Left ventricle myocardium inferior (tissue), 1 donor: ENCODE results near the gene RNF38. TPM values are rescaled to one million over a fixed set of nuclear protein-coding genes. Genes with fewer than 3 reads are reported as not detected.
"Not testable (repeated sequence)": the region's sequence is repeated elsewhere in the genome, so short reads cannot be mapped to it uniquely, and the experiment has no call there.

Experiments
- DNase-seq: peaks from one replicate; pipeline ENCODE4 v3.0.0-alpha.2; 2020
- H3K27ac ChIP-seq: fragments of 200-600 bp; replicated peaks from 2 replicates; pipeline ENCODE4 v1.8.0; 2021
- H3K27me3 ChIP-seq: fragments of 200-600 bp; 2 replicates; pipeline ENCODE4 v1.8.0; 2021; ENCODE audit warnings: low read depth
- H3K36me3 ChIP-seq: fragments of 200-600 bp; 2 replicates; pipeline ENCODE4 v1.8.0; 2021
- H3K4me1 ChIP-seq: fragments of 200-600 bp; 2 replicates; pipeline ENCODE4 v1.8.0; 2021
- H3K4me3 ChIP-seq: fragments of 200-600 bp; 2 replicates; pipeline ENCODE4 v1.8.0; 2021; ENCODE audit warnings: mild to moderate bottlenecking, moderate library complexity
- H3K9me3 ChIP-seq: fragments of 200-600 bp; replicated peaks from 2 replicates; pipeline ENCODE4 v1.8.0; 2021
- CTCF ChIP-seq: fragments of 200-600 bp; IDR thresholded peaks from 2 replicates; pipeline ENCODE4 v1.8.0; 2021; ENCODE audit warnings: antibody characterized with exemption, mild to moderate bottlenecking, borderline replicate concordance
- intact Hi-C: fragments of 100-400 bp; cut with micrococcal nuclease; formaldehyde crosslinking; loops from one replicate; pipeline ENCODE4 v1.11.0; 2022
- total RNA-seq: library from RNA; stranded (reverse); fragmentation: NEBNext Ultra II Directional; extraction: Animal tissue kit (Norgen Biotek cat#: 25700); gene quantifications from one replicate; pipeline ENCODE4 v1.2.1, GENCODE V29; 2021
- donor health status: DM: no; HTN: yes; CAD: no; lungs with severe emphysema.

Gene RNF38
- total RNA-seq, 1 donor from 2014 or later: 25.7 TPM

GRCh38 chr9:36398745-36399144 lies 1.3 kb downstream of the RNF38 start:
- intact Hi-C loops: no loop called here
- TF ChIP-seq CTCF: no peak
- H3K4me1 ChIP-seq: peaks cover 74% of the 10 kb centered on the region
- peak overlapping the region; percentile 94 for H3K27ac ChIP-seq
- H3K4me3 ChIP-seq: peak overlapping the region; percentile 84
- H3K36me3 ChIP-seq: no peaks in the 10 kb centered on the region
- H3K27me3 ChIP-seq: no peaks in the 10 kb centered on the region
- DNase-seq: no peak
- no peaks in the 10 kb centered on the region for H3K9me3 ChIP-seq

- Histone ChIP-seq H3K27ac (no peak overlapping the region), H3K9me3 (no peaks in the 10 kb centered on the region), H3K27me3 (no peaks in the 10 kb centered on the region), H3K36me3 (no peaks in the 10 kb centered on the region), H3K4me3 (no peak overlapping the region), H3K4me1 (peaks cover 89% of the 10 kb centered on the region)
- no peak for TF ChIP-seq CTCF
- intact Hi-C loops: no loop called here
- no peak for DNase-seq
These were observed 3.1 kb downstream of the RNF38 start for GRCh38 chr9:36396985-36397384.

DNA sequence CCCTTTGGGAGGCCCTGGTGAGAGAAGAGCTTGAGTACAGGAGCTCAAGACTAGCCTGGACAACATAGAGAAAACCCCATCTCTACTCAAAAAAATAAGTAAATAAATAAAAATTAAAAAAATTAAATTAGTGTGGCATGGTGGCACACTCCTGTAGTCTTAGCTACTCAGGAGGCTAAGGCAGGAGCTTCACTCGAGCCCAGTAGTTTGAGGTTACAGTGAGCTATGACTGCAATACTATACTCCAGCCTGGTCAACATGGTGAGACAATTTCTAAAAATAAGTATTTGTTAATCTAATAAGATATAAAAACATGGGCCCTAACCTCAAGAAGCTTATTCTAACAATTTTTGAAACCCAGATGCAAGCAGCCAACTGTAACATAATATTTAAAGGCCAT lies 7.6 kb downstream of the RNF38 start:
- Histone ChIP-seq H3K9me3 (no peaks in the 10 kb centered on the region), H3K4me3 (no peak overlapping the region)

GRCh38 chr9:36389590-36389989 lies 10.5 kb downstream of the RNF38 start:
- H3K27ac ChIP-seq: no peak overlapping the region
- DNase-seq: no peak
- H3K4me1 ChIP-seq: peaks cover 61% of the 10 kb centered on the region
- no peaks in the 10 kb centered on the region for H3K36me3 ChIP-seq
- no peaks in the 10 kb centered on the region for H3K9me3 ChIP-seq
- H3K4me3 ChIP-seq: no peak overlapping the region
- no peak for TF ChIP-seq CTCF
- H3K27me3 ChIP-seq: no peaks in the 10 kb centered on the region
- intact Hi-C loops: no loop called here

More for the DNA sequence above, 7.6 kb downstream of the RNF38 start:
- peak overlapping the region; percentile 4 for H3K27ac ChIP-seq
- peaks cover 84% of the 10 kb centered on the region for H3K4me1 ChIP-seq
- DNase-seq: no peak
- no peaks in the 10 kb centered on the region for H3K36me3 ChIP-seq
- intact Hi-C loops: no loop called here
- no peaks in the 10 kb centered on the region for H3K27me3 ChIP-seq
- no peak for TF ChIP-seq CTCF

DNA sequence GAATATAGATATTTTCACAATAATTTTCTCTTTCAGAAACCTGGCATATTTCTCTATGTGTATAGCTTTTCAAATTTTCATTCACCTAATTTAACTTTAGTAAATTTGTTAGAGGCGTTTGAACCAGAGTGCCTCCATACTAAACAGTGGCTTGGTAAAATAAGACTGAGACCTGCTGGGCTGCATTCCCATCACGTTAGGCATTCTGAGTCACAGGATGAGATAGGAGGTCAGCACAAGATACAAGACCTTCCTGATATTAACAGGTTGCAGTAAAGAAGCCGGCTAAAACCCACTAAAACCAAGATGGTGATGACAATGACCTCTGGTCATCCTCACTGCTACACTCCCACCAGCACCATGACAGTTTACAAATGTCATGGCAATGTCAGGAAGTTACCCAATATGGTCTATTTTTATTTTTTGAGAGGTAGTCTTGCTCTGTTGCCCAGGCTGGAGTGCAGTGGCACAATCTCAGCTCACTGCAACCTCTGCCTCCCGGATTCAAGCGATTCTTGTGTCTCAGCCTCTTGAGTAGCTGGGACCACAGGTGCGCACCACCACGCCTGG lies 13.6 kb downstream of the RNF38 start:
- DNase-seq, intact Hi-C loops, H3K27me3 ChIP-seq, H3K9me3 ChIP-seq, H3K36me3 ChIP-seq, H3K27ac ChIP-seq, H3K4me3 ChIP-seq: not testable (repeated sequence)
- peaks cover 61% of the 10 kb centered on the region for H3K4me1 ChIP-seq

- DNase-seq: no peak
- intact Hi-C loops: no loop called here
- Histone ChIP-seq H3K4me3 (no peak overlapping the region), H3K4me1 (peaks cover 50% of the 10 kb centered on the region), H3K9me3 (no peaks in the 10 kb centered on the region), H3K27ac (no peak overlapping the region), H3K36me3 (no peaks in the 10 kb centered on the region), H3K27me3 (no peaks in the 10 kb centered on the region)
- no peak for TF ChIP-seq CTCF
These were observed 17.6 kb downstream of the RNF38 start for GRCh38 chr9:36382484-36382883.
